ENCODE measurements around the gene CYB561D1.

Gene CYB561D1

GRCh38 chr1:109501644-109502363 lies 7.9 kb downstream of the CYB561D1 start:
- DNase-seq: no peak

- DNase-seq: peak; percentile 38
Measured at GRCh38 chr1:109502364-109502851, 8.5 kb downstream of the CYB561D1 start.

GRCh38 chr1:109503935-109504334 lies 10.0 kb downstream of the CYB561D1 start:
- no peak for DNase-seq

- no peak for DNase-seq
Measured at GRCh38 chr1:109504974-109505373, 11.1 kb downstream of the CYB561D1 start.

GRCh38 chr1:109508001-109508872 lies 14.3 kb downstream of the CYB561D1 start:
- no peak for DNase-seq

DNA sequence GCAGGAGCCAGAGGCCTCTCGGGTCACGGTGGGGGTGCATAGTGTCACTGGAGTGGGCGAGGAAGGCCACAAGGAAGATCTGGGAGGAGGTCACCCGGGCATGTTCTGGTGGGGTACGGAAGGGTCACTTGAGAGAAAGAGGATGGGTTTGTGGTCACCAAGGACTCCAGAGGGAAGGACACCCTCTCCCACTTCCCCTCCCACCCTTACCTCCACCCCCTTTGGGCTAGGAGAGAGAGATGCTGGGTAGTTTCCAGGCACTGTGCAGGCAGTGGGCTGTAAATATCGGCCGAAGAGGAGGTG lies 14.9 kb downstream of the CYB561D1 start:
- no peak for DNase-seq

DNA sequence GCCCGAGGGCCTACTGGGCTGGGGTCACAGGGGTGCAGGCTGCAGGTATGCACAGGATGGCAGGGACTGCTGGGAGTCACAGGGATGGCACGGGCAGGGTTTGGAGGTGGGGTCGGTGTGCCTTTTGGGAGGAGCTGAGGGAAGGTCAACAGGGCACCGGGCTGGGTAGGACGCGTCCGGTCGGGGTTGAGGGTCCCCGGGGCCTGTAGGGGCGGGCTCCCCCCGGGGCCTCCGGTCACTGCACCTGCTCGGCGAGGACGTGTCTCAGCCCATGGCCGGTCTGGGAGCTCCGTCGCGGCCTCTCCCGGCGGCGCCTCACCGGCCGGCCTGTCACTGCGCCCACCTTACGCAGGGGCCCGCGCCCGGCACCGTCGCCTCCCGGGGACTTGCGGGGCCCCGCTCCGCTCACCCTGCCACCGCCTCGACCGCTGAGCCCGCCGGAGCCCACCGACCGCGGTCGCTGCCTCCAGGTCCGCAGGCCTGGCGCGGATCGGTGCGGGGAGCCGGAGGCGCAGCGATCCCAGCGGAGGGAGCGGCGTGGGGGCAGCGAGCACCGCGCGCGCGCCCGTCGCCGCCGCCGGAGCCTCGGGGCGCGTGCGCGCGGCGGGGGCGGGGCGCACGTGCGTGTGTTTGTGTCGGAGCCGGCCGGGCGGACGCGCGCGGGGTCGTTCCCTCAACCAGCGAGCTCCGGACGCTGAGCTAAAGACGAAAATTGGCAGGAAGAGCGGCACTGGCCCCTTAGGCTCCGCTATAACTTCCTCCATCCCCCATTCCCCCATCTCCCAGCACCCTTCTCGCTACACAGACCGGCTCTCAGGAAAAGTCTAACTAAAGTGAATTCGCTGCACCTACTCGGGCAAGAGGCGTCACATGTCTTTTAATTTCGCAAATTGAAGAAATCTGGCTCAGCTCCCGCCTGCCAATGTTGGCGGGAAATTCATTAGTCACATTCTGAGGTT lies 15.6 kb downstream of the CYB561D1 start, which contains the start of gene AMIGO1:
Gene AMIGO1, minus strand, starts transcription at position 552 of the 959 bp plus-strand sequence. CDS start 815 bp downstream, outside the sequence.
- peak; percentile 60 for DNase-seq

GRCh38 chr1:109513110-109513710 lies 19.3 kb downstream of the CYB561D1 start:
- no peak for DNase-seq

- no peak for DNase-seq
Measured at GRCh38 chr1:109514846-109515245, 21.0 kb downstream of the CYB561D1 start.

DNA sequence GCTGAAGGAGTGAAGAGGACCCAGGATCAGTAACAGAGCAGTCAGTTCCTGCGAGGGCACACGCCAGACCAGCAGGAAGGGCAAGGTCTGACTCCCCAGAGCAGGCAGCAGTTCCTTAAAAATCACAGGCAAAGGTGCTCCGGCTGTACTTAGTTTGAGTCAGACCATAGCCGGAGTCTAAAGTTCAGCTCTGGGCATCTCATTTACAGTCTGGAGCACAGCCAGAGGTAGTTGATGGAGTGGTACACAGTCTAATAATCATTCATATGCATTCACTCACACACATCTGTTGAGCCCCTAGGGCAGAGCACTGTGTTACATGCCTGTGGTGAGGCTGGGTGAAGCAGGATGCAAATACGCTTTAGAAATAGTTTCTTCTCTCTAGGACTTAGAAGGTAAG lies 23.0 kb downstream of the CYB561D1 start:
- no peak for DNase-seq

DNA sequence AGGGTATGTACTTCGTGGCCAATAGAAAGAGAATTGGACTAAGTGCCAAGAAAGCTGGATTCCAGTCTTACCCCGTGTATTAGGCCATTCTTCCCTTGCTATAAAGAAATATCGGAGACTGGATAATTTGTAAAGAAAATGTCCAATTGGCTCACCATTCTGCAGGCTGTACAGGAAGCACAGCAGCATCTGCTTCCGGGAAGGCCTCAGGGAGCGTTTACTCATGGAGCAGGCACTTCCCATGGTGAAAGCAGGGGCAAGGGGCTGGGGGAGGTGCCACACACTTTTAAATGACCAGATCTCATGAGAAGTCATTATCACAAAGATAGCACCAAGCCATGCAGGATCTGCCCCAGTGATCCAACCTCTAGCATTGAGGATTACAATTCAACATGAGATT lies 23.4 kb downstream of the CYB561D1 start:
- DNase-seq: no peak

GRCh38 chr1:109521002-109521951 lies 27.4 kb downstream of the CYB561D1 start:
- no peak for DNase-seq

DNA sequence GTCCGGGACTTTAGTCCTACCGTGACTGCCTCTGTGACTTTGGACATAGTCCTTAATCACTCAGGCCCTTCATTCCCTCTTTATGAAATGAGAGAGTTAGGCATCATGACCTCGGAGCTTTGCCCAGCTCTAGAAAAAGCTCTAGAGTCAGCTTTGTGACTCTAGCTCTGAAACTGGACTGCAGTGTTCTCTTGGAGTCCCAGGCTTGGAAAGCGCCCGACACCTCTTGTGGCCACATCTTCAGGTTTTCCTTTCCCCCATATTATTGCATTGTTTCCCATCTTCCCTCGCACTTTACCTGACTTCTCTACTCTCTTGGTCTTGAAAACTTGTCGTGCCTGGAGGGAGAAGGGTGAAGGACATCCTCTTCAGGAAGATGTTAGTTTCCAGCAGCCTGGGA lies 28.1 kb downstream of the CYB561D1 start:
- no peak for DNase-seq

GRCh38 chr1:109523706-109524105 lies 29.8 kb downstream of the CYB561D1 start:
- no peak for DNase-seq

- DNase-seq: no peak
Measured at GRCh38 chr1:109527098-109527811, 33.4 kb downstream of the CYB561D1 start.

DNA sequence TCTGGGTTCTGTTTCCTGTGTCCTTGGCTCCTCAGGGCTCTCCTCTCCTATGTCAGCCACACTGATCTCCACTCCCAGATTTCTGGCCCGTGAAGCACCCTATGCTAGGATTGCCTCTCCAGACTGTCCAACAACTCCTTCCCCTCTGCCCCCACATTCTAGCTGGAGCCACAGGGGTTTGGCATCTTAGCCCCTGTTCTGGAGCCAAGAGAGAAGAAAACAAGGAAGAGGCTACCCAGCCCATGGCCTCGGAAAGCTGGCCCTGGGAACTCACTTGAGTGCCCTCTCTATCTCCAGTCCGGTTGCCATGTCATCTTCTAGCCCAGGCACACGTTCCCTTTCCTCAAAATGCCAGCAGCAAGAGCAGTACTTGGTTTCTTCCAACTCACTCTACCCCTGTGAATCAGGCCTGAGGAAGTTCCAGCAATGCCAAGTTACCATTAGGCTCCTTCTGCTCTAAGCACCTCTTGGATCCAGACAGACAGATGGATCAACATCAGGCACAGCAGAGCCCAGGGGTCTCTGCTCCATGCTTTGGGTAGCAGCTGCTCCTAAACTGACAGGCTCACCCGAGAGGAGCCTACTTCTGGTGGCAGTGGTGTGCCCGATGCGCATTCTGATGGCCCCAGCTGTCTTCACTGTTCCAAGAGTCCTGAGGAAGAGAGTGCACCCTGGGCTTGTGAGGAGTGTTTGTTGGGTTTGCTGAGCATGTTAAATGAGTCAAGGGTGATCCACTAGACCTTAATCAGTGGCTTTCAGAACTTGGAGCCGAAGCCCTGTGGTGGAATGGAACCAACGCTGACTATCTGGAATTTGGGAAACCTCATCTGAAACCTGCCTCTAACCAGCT lies 34.2 kb downstream of the CYB561D1 start:
- no peak for DNase-seq

DNA sequence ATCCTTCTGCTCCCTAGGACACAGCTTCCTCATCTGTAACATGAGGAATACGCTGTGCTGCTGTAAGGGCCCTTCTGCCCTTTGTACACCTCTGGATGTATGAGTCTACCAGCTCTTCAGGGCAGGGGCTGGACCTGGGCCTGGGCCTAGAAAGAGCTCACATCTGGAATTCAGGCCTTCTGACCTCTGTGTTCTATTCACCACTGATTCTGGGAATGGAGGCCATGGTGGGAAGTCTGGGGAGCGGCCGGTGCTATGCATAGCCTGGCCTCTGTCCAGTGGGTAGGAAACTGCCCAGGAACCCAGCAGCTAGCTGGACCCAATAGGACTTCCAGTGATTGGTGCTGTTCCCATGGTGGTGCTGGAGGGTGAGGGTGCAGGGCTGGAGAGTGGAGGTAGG lies 34.8 kb downstream of the CYB561D1 start:
- no peak for DNase-seq

GRCh38 chr1:109529881-109530456 lies 36.1 kb downstream of the CYB561D1 start:
- DNase-seq: no peak

- DNase-seq: no peak
Measured at GRCh38 chr1:109530457-109531087, 36.7 kb downstream of the CYB561D1 start.

All from stimulated activated naive CD4-positive, alpha-beta T cell treated with Interleukin-2 at 50 U/mL for 16 hours (primary cell).